A549 (cell line): ENCODE measurements around the gene MOB4. TPM values are rescaled to one million over a fixed set of nuclear protein-coding genes. Genes with fewer than 3 reads are reported as not detected.

ENCODE experiments used
- ATAC-seq, 2 experiments: fragments of 200-7000 bp in 1 of 2; fragments of >200 bp in 1 of 2; cut with Nextera tagmentation in 1 of 2; cut with Tn5 transposase in 1 of 2; 3 replicates each; pipeline versions ENCODE4 v1.8.0 to v1.9.1; 2018 to 2020; ENCODE audit warnings: mild to moderate bottlenecking in 1 of 2, moderate library complexity in 1 of 2
- CTCF ChIA-PET: fragments of 300-600 bp; sonication (Branson Sonifier 250); formaldehyde crosslinking; extraction: SDS; loops from one replicate; lab custom pipeline; 2021; ENCODE audit warnings: antibody characterized with exemption, inconsistent platforms; lab: Yijun Ruan, JAX
- POLR2A ChIA-PET: fragments of 350-600 bp; formaldehyde crosslinking; extraction: SDS; loops from one replicate; lab custom pipeline; 2021; ENCODE audit warnings: antibody characterized with exemption, inconsistent platforms; lab: Yijun Ruan, JAX
- DNase-seq, 2 experiments: peaks; one replicate each; pipeline versions ENCODE4 v3.0.0 to v3.0.0-alpha.2; 2011 to 2016; ENCODE audit warnings: low read depth in 1 of 2, low spot score in 1 of 2
- FAIRE-seq: peaks from 2 replicates; lab custom pipeline; 2011; peaks lifted over from hg19 to GRCh38; lab: Jason Lieb, UNC
- H3K27ac ChIP-seq, 2 experiments: fragments of >200 bp; sonication (Bioruptor Twin); formaldehyde crosslinking; 3 replicates each; pipeline ENCODE4 v1.5.1; 2016 to 2017
- H3K4me1 ChIP-seq: fragments of >200 bp; sonication (Bioruptor Twin); formaldehyde crosslinking; 3 replicates; pipeline ENCODE4 v1.6.1; 2016
- H3K4me2 ChIP-seq: fragments of >200 bp; sonication (Bioruptor Twin); formaldehyde crosslinking; 3 replicates; pipeline ENCODE4 v1.6.1; 2016
- H3K4me3 ChIP-seq: fragments of >200 bp; sonication (Bioruptor Twin); formaldehyde crosslinking; 3 replicates; pipeline ENCODE4 v1.5.1; 2016
- H3K9me3 ChIP-seq: fragments of >200 bp; sonication (Bioruptor Twin); formaldehyde crosslinking; 3 replicates; pipeline ENCODE4 v1.6.1; 2016
- CEBPB ChIP-seq, 2 experiments: fragments of >200 bp in 1 of 2; sonication (Bioruptor Twin) in 1 of 2; formaldehyde crosslinking in 1 of 2; IDR thresholded peaks; 2 replicates each; pipeline ENCODE4 v1.6.1; 2012 to 2016
- EHMT2 ChIP-seq: fragments of 200-600 bp; sonication (generic); IDR thresholded peaks from 2 replicates; pipeline ENCODE4 v1.6.1; 2016; ENCODE audit warnings: antibody characterized with exemption, low read depth, mild to moderate bottlenecking, moderate library complexity
- EP300 ChIP-seq, 2 experiments: fragments of >200 bp; sonication (Bioruptor Twin); formaldehyde crosslinking; IDR thresholded peaks; 2 replicates in 1 of 2; 3 replicates in 1 of 2; pipeline ENCODE4 v1.6.1; 2016 to 2017
- FOSL2 ChIP-seq, 2 experiments: fragments of 450-650 bp in 1 of 2; fragments of >200 bp in 1 of 2; sonication (Bioruptor Twin) in 1 of 2; formaldehyde crosslinking; IDR thresholded peaks; 2 replicates each; pipeline versions ENCODE4 v1.5.0 to v1.6.1; 2016 to 2020; ENCODE audit warnings: mild to moderate bottlenecking in 1 of 2, moderate library complexity in 1 of 2
- JUN ChIP-seq, 2 experiments: fragments of >200 bp; sonication (Bioruptor Twin); formaldehyde crosslinking; IDR thresholded peaks; 2 replicates in 1 of 2; 3 replicates in 1 of 2; pipeline ENCODE4 v1.6.1; 2016 to 2017
- JUNB ChIP-seq: fragments of >200 bp; sonication (Bioruptor Twin); formaldehyde crosslinking; IDR thresholded peaks from 2 replicates; pipeline ENCODE4 v1.6.1; 2016
- KDM1A ChIP-seq: fragments of 200-600 bp; sonication (generic); IDR thresholded peaks from 2 replicates; pipeline ENCODE4 v1.6.1; 2016; ENCODE audit warnings: low read depth, mild to moderate bottlenecking
- KDM5A ChIP-seq: fragments of 200-600 bp; sonication (generic); IDR thresholded peaks from 2 replicates; pipeline ENCODE4 v1.6.1; 2016; ENCODE audit warnings: antibody characterized with exemption, mild to moderate bottlenecking
- MYC ChIP-seq: IDR thresholded peaks from 2 replicates; pipeline ENCODE4 v1.6.1; 2012; ENCODE audit warnings: mild to moderate bottlenecking, inconsistent platforms, low read length, improper control_type of control experiment, borderline replicate concordance
- NFE2L2 ChIP-seq: fragments of 150-350 bp; conservative IDR thresholded peaks from 2 replicates; pipeline ENCODE4 v1.6.1; 2014; ENCODE audit warnings: low read length
- PHF8 ChIP-seq: fragments of 200-600 bp; sonication (generic); IDR thresholded peaks from 2 replicates; pipeline ENCODE4 v1.6.1; 2016; ENCODE audit warnings: low read depth, mild to moderate bottlenecking, antibody characterized with exemption, moderate library complexity, borderline replicate concordance
- POLR2A ChIP-seq: IDR thresholded peaks from 2 replicates; pipeline ENCODE4 v1.6.1; 2012; ENCODE audit warnings: mild to moderate bottlenecking, low read length
- RAD21 ChIP-seq, 2 experiments: fragments of >200 bp in 1 of 2; sonication (Bioruptor Twin) in 1 of 2; formaldehyde crosslinking in 1 of 2; IDR thresholded peaks in 1 of 2; conservative IDR thresholded peaks in 1 of 2; 2 replicates in 1 of 2; 3 replicates in 1 of 2; pipeline ENCODE4 v1.6.1; 2012 to 2018; ENCODE audit warnings: inconsistent platforms in 1 of 2
- RFX5 ChIP-seq: fragments of 450-650 bp; IDR thresholded peaks from 2 replicates; pipeline ENCODE4 v1.7.1; 2014; ENCODE audit warnings: antibody characterized with exemption, mild to moderate bottlenecking, moderate library complexity
- TFCP2L1 ChIP-seq: fragments of 250-450 bp; sonication (Bioruptor Pico); IDR thresholded peaks from 2 replicates; pipeline ENCODE4 v1.5.0; 2021; ENCODE audit warnings: mild to moderate bottlenecking
- TP53 ChIP-seq: fragments of 250-450 bp; sonication (Bioruptor Pico); IDR thresholded peaks from 2 replicates; pipeline ENCODE4 v1.5.0; 2021; ENCODE audit warnings: mild to moderate bottlenecking, moderate library complexity
- ZC3H11A ChIP-seq: fragments of 450-650 bp; IDR thresholded peaks from 2 replicates; pipeline ENCODE4 v1.6.1; 2014; ENCODE audit warnings: antibody characterized with exemption, mild to moderate bottlenecking
- ZFP36 ChIP-seq: fragments of 450-650 bp; IDR thresholded peaks from 2 replicates; pipeline ENCODE4 v1.6.1; 2014; ENCODE audit warnings: borderline replicate concordance; ENCODE audit not compliant: partially characterized antibody
- ZNF302 ChIP-seq: fragments of 250-450 bp; sonication (Bioruptor Pico); IDR thresholded peaks from 2 replicates; pipeline ENCODE4 v1.9.0; 2021; ENCODE audit warnings: inconsistent platforms, mild to moderate bottlenecking, moderate library complexity
- ZSCAN20 ChIP-seq: fragments of 250-450 bp; sonication (Bioruptor Pico); IDR thresholded peaks from 2 replicates; pipeline ENCODE4 v1.8.0; 2022; ENCODE audit warnings: mild to moderate bottlenecking, moderate library complexity
- WGBS: methylation state at CpG from one replicate; pipeline ENCODE4 v1.1.6; 2017; ENCODE audit errors: missing lambda C conversion rate; 5-methylcytosine and 5-hydroxymethylcytosine counted together
- polyA plus RNA-seq, 4 experiments: library from polyadenylated mRNA; depleted of rRNA in 3 of 4; stranded (reverse); fragments of >200 nt; fragmentation: RNase III in 1 of 4; extraction: RNeasy Plus Mini Kit Qiagen cat#74134 plus additional on column Dnase treatment in 1 of 4; gene quantifications; 2 replicates in 3 of 4; 3 replicates in 1 of 4; pipeline ENCODE4 v1.2.3, GENCODE V29; 2011 to 2017
- TF ChIP-seq, protein P1 (sequence below): fragments of 150-350 bp; IDR thresholded peaks from 2 replicates; pipeline ENCODE4 v1.6.1; 2014; ENCODE audit warnings: low read depth, mild to moderate bottlenecking, low read length
- TF ChIP-seq, protein P2 (sequence below): fragments of 450-650 bp; IDR thresholded peaks from 2 replicates; pipeline ENCODE4 v1.6.1; 2014; ENCODE audit warnings: antibody characterized with exemption
- TF ChIP-seq, protein P3 (sequence below): fragments of >200 bp; sonication (Bioruptor Twin); formaldehyde crosslinking; IDR thresholded peaks from 3 replicates; pipeline ENCODE4 v1.6.1; 2016
- TF ChIP-seq, protein P4 (sequence below): IDR thresholded peaks from 2 replicates; pipeline ENCODE4 v1.6.1; 2012; ENCODE audit warnings: low read depth, borderline replicate concordance
- TF ChIP-seq, protein P5 (sequence below): fragments of 200-600 bp; sonication (generic); IDR thresholded peaks from 2 replicates; pipeline ENCODE4 v1.6.1; 2016; ENCODE audit warnings: antibody characterized with exemption, mild to moderate bottlenecking, moderate library complexity

The MOB4 gene
- polyA plus RNA-seq, 2 of the 4 experiments (the other 2 are of a cell fraction), result 57.5 to 74.7 TPM

DNA sequence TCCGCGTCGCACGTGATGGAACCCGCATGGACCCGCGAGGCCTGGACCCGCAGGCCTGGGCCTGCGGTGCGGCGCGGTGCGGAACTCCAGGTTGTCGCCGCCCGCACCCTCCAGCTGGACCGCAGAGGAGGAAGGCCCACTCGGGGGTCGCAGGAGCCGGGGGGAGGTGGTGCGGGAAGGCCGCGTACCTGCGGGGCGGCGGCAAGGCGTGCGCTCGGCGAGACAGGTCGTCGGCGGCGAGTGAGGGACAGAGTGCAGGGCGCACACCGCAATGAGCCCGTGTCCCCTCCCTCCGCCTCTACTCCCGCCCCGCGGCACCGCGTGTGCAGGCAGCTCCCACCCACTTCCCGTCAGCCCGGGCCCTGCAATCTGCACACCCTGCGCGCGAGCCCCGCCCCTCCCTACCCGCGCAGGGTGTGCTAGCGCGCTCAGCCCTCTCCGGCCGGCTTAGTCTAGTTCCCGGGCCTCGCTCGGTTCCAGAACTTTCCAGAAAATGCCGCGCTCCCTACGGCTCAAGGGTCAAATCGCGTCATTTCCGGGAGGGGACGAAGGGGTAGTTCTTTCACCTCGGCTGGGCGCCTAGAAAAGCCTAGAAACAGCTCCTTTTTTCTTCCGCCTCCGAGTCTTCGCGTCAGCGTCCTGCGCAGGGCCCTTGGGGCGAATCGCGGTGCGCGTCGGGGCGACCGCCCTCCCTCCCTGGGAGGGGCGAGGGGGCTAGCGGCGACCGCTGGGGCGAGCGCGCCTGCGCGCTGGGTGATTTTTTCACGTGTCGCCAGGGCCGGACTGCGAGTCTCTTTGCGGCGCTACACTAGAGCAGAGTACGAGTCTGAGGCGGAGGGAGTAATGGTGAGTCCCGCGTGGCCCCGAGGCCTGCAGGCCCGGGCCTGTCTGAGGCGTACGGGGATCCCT is 16.0 kb upstream of the MOB4 start, which contains the start of the genes HSPD1 and HSPE1 (continued):
- TF ChIP-seq, protein P1, sequence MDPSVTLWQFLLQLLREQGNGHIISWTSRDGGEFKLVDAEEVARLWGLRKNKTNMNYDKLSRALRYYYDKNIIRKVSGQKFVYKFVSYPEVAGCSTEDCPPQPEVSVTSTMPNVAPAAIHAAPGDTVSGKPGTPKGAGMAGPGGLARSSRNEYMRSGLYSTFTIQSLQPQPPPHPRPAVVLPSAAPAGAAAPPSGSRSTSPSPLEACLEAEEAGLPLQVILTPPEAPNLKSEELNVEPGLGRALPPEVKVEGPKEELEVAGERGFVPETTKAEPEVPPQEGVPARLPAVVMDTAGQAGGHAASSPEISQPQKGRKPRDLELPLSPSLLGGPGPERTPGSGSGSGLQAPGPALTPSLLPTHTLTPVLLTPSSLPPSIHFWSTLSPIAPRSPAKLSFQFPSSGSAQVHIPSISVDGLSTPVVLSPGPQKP, result no peak
- TF ChIP-seq KDM5A (0 out of 2 replicates have a peak, but pooled peaks have one; percentile 45), PHF8 (peak; percentile 99), RFX5 (peak; percentile 67), TP53 (0 out of 2 replicates have a peak, but pooled peaks have one; percentile 14), ZSCAN20 (no peak), NFE2L2 (no peak), FOSL2 (IDR thresholded peaks at IDR 0.05) (no peak), FOSL2 (CRISPR knock-in tag; IDR thresholded peaks at IDR 0.05) (peak; percentile 21; the same call in 1 of the 2 replicates), EHMT2 (no peak), POLR2A (peak; percentile 100), TFCP2L1 (CRISPR knock-in tag) (no peak), ZFP36 (no peak), JUNB (no peak), MYC (peak; percentile 96)
- TF ChIP-seq, protein P2, sequence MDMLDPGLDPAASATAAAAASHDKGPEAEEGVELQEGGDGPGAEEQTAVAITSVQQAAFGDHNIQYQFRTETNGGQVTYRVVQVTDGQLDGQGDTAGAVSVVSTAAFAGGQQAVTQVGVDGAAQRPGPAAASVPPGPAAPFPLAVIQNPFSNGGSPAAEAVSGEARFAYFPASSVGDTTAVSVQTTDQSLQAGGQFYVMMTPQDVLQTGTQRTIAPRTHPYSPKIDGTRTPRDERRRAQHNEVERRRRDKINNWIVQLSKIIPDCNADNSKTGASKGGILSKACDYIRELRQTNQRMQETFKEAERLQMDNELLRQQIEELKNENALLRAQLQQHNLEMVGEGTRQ, result 0 out of 2 replicates have a peak, but pooled peaks have one; percentile 36
- TF ChIP-seq, all 56 proteins: peak for 18

DNA sequence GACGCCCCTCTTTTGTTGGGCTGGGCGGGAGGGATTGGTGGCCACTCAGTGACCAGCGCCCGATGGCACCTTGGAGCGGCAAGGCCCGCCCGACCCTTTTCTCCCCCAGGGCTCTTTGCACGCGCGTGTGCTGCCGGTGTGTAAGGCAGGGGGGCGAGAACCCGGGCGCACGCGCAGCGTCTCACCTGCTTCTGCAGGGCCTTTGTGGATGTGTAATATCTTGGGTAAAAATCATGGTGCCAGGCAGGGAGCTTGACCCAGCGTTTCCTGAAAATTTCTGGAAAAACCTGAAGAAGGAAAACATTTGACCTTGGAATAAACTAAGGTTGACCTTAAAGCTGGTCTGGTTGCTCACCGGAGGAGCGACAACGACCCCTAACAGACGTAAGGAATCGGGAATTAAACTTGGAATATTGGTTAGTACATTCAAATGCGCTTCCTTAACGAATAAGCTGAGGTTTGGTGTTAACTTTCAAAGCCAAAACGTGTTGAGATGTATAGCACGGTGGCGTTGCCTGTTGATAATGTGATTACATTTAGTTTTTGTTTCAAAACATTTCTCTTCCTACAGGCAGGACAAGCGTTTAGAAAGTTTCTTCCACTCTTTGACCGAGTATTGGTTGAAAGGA is 15.2 kb upstream of the MOB4 start:
- peak overlapping the region; percentile 86 for H3K4me3 ChIP-seq
- peaks cover 41% of the 10 kb centered on the region for H3K4me1 ChIP-seq
- no peaks in the 10 kb centered on the region for H3K9me3 ChIP-seq
- peak overlapping the region; percentile 87 to 99 for H3K27ac ChIP-seq
- ChIA-PET POLR2A (interaction anchor here (0.6 to 3.7 kb wide), 14 partner anchors 11 to 863 kb away, joined by 3 to 57 read pairs (median 7); partner anchors contain the start of genes COQ10B, MARS2, MOB4 and SF3B1), CTCF (interaction anchor here (1.2 kb wide), 1 partner anchor 13 kb away, joined by 3 read pairs; no protein-coding TSS in a partner anchor)
- FAIRE-seq, result no peak
- peak overlapping the region; percentile 78 for H3K4me2 ChIP-seq
- DNase-seq, result no peak
- TF ChIP-seq ZSCAN20 (no peak), ZFP36 (no peak), KDM5A (0 out of 2 replicates have a peak, but pooled peaks have one; percentile 27), ZC3H11A (no peak), FOSL2 (IDR thresholded peaks at IDR 0.05) (no peak), FOSL2 (CRISPR knock-in tag; IDR thresholded peaks at IDR 0.05) (no peak), PHF8 (peak; percentile 19; the same call in 1 of the 2 replicates), ZNF302 (CRISPR knock-in tag) (no peak), CEBPB (IDR thresholded peaks at IDR 0.05) (no peak), JUN (IDR thresholded peaks at IDR 0.05) (no peak), MYC (no peak), KDM1A (no peak), EP300 (IDR thresholded peaks at IDR 0.05) (no peak), RAD21 (conservative IDR thresholded peaks at IDR 0.05 in 1 of 2, IDR thresholded peaks at IDR 0.05 in 1 of 2) (no peak)
- TF ChIP-seq, protein P3, sequence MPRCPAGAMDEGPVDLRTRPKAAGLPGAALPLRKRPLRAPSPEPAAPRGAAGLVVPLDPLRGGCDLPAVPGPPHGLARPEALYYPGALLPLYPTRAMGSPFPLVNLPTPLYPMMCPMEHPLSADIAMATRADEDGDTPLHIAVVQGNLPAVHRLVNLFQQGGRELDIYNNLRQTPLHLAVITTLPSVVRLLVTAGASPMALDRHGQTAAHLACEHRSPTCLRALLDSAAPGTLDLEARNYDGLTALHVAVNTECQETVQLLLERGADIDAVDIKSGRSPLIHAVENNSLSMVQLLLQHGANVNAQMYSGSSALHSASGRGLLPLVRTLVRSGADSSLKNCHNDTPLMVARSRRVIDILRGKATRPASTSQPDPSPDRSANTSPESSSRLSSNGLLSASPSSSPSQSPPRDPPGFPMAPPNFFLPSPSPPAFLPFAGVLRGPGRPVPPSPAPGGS, result 0 out of 3 replicates have a peak, but pooled peaks have one; percentile 0
- TF ChIP-seq, protein P4, sequence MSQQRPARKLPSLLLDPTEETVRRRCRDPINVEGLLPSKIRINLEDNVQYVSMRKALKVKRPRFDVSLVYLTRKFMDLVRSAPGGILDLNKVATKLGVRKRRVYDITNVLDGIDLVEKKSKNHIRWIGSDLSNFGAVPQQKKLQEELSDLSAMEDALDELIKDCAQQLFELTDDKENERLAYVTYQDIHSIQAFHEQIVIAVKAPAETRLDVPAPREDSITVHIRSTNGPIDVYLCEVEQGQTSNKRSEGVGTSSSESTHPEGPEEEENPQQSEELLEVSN, result no peak
- TF ChIP-seq, protein P5, sequence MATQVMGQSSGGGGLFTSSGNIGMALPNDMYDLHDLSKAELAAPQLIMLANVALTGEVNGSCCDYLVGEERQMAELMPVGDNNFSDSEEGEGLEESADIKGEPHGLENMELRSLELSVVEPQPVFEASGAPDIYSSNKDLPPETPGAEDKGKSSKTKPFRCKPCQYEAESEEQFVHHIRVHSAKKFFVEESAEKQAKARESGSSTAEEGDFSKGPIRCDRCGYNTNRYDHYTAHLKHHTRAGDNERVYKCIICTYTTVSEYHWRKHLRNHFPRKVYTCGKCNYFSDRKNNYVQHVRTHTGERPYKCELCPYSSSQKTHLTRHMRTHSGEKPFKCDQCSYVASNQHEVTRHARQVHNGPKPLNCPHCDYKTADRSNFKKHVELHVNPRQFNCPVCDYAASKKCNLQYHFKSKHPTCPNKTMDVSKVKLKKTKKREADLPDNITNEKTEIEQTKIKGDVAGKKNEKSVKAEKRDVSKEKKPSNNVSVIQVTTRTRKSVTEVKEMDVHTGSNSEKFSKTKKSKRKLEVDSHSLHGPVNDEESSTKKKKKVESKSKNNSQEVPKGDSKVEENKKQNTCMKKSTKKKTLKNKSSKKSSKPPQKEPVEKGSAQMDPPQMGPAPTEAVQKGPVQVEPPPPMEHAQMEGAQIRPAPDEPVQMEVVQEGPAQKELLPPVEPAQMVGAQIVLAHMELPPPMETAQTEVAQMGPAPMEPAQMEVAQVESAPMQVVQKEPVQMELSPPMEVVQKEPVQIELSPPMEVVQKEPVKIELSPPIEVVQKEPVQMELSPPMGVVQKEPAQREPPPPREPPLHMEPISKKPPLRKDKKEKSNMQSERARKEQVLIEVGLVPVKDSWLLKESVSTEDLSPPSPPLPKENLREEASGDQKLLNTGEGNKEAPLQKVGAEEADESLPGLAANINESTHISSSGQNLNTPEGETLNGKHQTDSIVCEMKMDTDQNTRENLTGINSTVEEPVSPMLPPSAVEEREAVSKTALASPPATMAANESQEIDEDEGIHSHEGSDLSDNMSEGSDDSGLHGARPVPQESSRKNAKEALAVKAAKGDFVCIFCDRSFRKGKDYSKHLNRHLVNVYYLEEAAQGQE, result no peak
- WGBS, result 3% methylated on average over 24 of the region's 30 CpGs
- no peak; a peak in 1 of 6 replicates for ATAC-seq
